Mononuclear cell (primary cell): ENCODE results near the gene MID1. TPM values are rescaled to one million over a fixed set of nuclear protein-coding genes. Genes with fewer than 3 reads are reported as not detected.

ENCODE experiments used
- H3K27me3 ChIP-seq: 2 replicates; pipeline ENCODE4 v1.6.0; 2011; ENCODE audit warnings: low read length, control low read depth; ENCODE audit not compliant: insufficient read depth
- H3K4me1 ChIP-seq: 2 replicates; pipeline ENCODE4 v1.5.1; 2011; ENCODE audit warnings: mild to moderate bottlenecking, low read length, control low read depth; ENCODE audit not compliant: insufficient read depth
- H3K4me3 ChIP-seq: 2 replicates; pipeline ENCODE4 v1.5.1; 2011; ENCODE audit warnings: mild to moderate bottlenecking, low read length, moderate library complexity
- H3K9me3 ChIP-seq: 2 replicates; pipeline ENCODE4 v1.5.1; 2011; ENCODE audit warnings: low read depth, mild to moderate bottlenecking, control low read depth, low read length
- total RNA-seq: library from RNA; depleted of rRNA; stranded (reverse); fragments of >200 nt; gene quantifications from one replicate; pipeline ENCODE4 v1.2.3, GENCODE V29; 2012

MID1 gene
- total RNA-seq, 1 donor: under 0.01 TPM

DNA sequence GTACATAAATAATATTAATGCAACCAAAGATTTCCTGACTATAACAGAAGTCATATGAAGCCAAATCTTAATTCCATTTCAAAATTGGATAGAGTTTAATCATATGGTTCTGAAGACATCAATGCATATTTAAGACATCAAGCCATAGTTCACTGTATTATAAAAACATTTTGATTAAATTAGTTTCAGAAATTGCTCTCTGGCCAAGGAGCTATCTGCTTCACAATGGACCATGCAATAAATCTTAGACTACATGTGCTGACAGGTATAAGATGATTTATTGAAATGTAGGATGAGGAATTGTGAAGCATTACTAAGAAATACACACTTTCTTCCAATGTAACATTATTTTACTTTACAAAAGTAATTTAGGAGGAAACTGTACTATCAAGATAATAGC is 81.6 kb downstream of the MID1 start:
- H3K27me3 ChIP-seq: no peaks in the 10 kb centered on the region
- H3K4me3 ChIP-seq: no peak overlapping the region
- H3K9me3 ChIP-seq: no peaks in the 10 kb centered on the region
- H3K4me1 ChIP-seq: no peaks in the 10 kb centered on the region

DNA sequence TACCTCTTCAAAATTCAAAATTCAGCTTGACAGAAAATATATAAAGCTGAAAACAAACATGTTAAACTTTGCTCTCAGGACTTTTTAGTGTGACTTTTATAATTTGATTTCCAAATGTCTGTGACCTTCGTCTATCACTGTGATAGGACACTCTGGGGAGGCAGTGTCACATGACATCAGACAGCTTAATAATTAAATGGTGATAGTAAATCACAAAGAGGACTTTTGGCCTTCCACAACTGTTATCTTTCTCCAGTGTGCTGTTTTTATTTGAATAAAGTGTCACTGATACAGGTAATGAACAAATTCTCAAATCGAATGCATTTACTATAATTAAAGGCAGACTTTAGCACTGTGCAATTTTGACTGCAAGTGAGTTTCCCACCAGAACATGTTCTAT is 83.1 kb downstream of the MID1 start:
- Histone ChIP-seq H3K4me1 (no peaks in the 10 kb centered on the region), H3K4me3 (no peak overlapping the region)

DNA sequence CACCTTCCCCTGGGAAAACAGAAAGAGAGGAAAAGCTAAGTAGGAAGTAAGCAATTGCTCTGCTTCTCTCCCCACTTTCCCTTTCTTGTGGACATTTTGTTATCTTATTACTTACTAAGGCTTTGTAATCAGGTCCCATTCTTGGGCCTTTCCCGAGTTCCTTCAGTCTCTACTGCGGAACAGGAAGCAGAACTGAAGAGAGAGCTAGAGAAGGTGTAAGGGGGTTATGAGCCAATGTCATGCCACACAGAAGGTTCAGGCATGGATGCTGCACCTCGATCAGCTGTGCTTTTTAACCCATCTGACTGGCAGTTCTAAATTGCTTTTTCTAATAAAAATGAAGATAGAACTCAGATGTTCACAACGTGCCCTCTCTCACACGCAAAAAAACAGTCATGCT is 83.6 kb downstream of the MID1 start:
- Histone ChIP-seq H3K9me3 (no peaks in the 10 kb centered on the region), H3K27me3 (no peaks in the 10 kb centered on the region), H3K4me1 (no peaks in the 10 kb centered on the region), H3K4me3 (no peak overlapping the region)

More for the DNA sequence above, 83.1 kb downstream of the MID1 start:
- no peaks in the 10 kb centered on the region for H3K9me3 ChIP-seq
- H3K27me3 ChIP-seq: no peaks in the 10 kb centered on the region

DNA sequence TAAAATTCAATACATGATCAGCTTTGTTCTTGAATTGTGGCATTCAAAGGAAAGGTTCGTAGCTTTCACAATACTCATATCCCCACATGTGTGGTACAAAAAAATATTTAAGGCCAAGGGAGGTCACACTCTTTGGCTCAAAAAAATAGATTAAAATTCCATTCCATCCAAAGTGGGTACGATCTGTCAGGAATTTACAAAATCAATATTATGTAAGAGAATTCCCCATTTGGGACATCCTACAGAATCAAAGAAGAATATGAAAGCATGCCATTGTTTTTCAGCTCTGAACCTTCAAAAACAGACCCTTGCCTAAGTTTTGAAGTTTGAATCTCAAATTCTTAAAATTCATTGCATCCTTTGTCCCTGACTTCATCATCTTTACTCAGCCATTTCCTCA is 85.8 kb downstream of the MID1 start:
- Histone ChIP-seq H3K4me3 (no peak overlapping the region), H3K27me3 (no peaks in the 10 kb centered on the region), H3K4me1 (no peaks in the 10 kb centered on the region), H3K9me3 (no peaks in the 10 kb centered on the region)

DNA sequence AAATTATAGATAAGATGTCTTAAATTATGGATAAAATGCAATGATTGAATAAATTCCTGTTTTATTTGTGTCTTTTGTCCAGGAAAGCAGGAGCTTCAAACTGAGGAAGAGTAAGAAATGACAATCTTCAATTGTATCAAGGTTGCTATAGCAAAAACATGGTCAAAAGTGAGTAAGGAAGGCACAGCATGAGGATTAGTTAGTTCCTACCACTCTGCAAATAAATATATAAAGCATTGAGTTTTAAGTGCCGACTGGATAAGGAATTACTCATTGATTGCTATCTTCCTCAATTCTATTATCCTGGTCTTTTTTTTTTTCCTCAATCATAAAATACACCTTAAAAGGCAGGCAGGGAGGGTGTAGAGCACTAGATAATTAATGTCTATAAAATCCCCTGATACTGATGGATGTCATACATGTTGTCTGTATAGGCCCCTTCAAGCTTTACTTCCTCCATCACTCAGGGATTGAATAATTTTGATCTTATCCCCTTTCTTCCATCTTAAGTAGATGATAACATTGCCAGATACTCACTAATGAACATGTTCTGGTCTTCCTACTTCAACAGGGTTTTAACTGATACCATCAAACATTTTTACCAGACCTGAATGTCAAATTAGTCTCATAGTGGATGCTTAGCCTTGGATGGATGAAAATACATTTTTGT is 86.6 kb downstream of the MID1 start:
- no peaks in the 10 kb centered on the region for H3K27me3 ChIP-seq
- H3K9me3 ChIP-seq: no peaks in the 10 kb centered on the region
- H3K4me1 ChIP-seq: no peaks in the 10 kb centered on the region
- no peak overlapping the region for H3K4me3 ChIP-seq

DNA sequence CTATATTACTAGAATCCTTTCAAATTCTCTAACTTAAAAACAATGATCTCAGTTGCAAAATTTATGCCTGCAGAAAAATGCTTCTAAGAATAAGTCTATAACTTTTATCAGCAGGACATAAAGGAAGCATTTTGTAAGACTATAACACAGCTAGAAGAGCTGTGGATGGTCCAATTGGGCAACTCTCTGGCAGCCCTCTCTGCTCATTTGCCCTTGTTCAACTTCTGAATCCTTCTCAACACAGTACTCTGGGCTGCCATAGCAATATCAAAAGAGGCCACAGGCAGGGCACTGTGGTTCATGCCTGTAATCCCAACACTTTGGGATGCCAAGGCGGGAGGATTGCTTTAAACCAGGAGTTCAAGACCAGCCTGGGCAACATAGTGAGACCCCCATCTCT is 88.5 kb downstream of the MID1 start:
- H3K9me3 ChIP-seq: no peaks in the 10 kb centered on the region
- H3K4me3 ChIP-seq: no peak overlapping the region
- no peaks in the 10 kb centered on the region for H3K27me3 ChIP-seq
- H3K4me1 ChIP-seq: no peaks in the 10 kb centered on the region

DNA sequence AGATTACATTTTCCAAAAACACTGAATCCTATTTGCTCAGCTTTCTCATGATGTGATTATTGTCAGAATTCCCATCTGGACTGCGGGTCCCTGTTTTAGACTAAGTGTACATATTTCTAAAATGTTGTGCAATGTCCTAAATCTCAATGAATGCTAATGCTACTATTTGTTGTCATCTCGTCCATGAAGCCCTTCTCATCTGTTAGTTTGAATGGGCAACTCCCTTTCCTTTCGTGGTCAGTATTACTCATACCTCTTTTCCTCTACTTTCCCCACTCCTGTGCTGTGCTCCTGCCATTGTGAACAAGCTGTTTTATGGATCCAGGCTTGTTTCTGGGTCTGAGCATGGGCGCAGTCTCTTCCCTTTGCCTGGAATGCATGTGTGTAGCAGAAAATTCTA is 91.0 kb downstream of the MID1 start:
- H3K4me1 ChIP-seq: no peaks in the 10 kb centered on the region
- no peak overlapping the region for H3K4me3 ChIP-seq
- H3K9me3 ChIP-seq: no peaks in the 10 kb centered on the region
- H3K27me3 ChIP-seq: no peaks in the 10 kb centered on the region

DNA sequence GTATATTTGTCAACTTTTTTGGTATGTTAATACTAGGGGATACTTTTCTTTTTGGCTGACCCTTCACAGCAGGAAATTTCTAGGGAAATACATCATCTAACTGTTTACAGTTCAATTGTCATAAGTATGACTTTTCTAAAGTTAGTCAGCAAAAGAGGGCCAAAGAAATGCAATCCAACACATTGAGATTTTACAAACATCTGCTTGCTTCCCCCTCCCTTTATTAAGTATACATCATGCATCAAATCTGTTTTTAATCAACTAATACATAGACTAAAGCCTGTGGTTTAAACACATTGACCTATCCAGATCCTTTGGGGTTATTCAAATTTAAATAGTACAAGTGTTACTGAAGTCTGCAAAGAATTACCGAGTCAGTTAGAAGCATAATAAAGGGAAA is 93.9 kb downstream of the MID1 start:
- H3K9me3 ChIP-seq: no peaks in the 10 kb centered on the region
- H3K4me3 ChIP-seq: no peak overlapping the region
- H3K4me1 ChIP-seq: no peaks in the 10 kb centered on the region
- H3K27me3 ChIP-seq: no peaks in the 10 kb centered on the region

DNA sequence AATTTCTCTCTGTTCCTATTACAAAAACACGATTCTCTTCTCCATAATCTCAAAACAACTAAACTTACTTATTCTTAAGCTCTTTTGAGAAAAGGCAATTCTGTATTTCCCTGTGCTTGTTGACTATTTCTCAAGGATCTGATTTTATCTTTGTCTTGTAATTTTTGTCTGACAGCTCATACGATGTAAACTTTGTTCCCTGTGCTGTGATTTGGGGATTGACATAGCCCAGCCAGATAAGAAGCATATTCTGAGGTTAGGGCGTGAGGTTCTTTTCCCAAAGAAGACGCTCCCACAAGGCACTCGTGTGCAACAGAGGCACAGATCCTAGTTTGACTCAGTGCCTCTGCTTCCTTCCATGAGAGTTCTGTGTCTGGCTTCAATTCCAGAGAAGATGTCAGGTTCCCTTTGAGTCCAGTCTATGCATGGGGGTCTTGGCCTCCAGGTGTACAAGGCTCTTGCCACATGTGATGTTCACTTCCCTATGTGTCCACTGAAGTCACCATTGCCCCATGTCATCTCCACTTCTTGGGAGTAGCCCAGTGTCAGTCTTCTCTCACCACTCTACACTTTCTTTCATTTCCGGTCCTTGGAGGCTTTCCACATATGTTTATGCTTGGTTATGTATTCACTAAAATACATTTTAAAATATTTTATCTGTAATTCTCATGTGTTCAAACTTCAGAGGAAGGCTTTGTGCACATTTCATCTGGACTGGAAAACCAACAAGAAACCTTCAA is 94.8 kb downstream of the MID1 start:
- H3K4me1 ChIP-seq: no peaks in the 10 kb centered on the region
- H3K9me3 ChIP-seq: no peaks in the 10 kb centered on the region
- H3K4me3 ChIP-seq: no peak overlapping the region
- H3K27me3 ChIP-seq: no peaks in the 10 kb centered on the region

DNA sequence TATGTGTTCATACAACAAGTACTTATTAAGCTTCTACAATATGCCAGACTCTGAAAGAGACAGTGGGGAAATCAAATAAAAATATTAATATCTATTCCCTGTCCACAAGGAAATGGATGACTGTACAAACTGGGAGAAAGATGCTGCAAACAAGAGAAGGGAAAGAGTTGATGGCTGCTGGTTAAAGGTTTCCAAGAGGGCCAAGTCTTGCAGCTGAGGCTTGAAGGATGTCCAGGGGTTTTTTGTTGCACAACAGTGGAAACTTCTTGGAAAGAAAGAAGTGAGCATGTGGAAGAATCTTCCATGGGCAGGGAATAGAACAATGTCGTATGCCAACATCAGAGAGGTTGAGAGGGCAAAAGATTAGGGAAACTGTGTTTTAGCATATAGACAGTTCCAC is 95.8 kb downstream of the MID1 start:
- Histone ChIP-seq H3K9me3 (no peaks in the 10 kb centered on the region), H3K4me3 (no peak overlapping the region), H3K27me3 (no peaks in the 10 kb centered on the region), H3K4me1 (no peaks in the 10 kb centered on the region)

DNA sequence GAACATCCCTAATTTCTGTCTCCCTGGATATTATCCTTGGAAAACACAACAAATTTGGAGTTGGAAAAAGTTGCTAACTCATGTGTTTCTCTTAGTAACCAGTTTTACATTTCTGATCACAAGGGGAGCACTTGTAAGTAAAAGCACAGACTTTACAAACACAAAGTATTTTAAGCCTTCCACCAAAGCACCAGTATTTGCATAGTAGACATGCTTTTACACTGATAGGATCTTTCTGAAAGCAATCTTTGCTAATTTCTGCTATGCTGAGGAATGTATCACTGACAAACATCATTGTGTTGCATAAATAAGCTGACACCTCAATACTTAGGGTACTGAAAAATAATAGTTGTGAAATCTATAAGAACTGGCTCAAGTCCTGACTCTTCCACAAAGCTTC is 100.6 kb downstream of the MID1 start:
- H3K9me3 ChIP-seq: no peaks in the 10 kb centered on the region
- H3K27me3 ChIP-seq: no peaks in the 10 kb centered on the region
- no peak overlapping the region for H3K4me3 ChIP-seq
- H3K4me1 ChIP-seq: no peaks in the 10 kb centered on the region

DNA sequence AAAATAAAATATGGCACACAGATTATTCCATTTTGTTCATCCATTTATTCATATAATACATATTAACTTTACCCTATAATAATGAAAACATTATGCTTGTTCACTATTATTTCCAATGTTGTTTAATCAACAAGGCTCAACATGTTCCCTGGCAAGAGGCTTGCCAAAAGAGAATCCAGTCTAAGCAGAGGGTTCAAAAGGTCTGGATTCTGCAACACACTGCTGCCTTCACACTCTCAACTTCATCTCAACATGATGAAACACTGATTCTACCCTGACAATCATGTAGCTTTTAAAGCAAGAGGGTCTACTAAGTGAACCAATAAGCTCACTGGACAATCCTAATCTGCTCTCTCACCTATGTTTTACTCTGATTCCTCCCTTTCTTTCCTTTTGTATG is 101.1 kb downstream of the MID1 start:
- H3K4me1 ChIP-seq: no peaks in the 10 kb centered on the region
- H3K4me3 ChIP-seq: no peak overlapping the region
- no peaks in the 10 kb centered on the region for H3K27me3 ChIP-seq
- H3K9me3 ChIP-seq: no peaks in the 10 kb centered on the region

DNA sequence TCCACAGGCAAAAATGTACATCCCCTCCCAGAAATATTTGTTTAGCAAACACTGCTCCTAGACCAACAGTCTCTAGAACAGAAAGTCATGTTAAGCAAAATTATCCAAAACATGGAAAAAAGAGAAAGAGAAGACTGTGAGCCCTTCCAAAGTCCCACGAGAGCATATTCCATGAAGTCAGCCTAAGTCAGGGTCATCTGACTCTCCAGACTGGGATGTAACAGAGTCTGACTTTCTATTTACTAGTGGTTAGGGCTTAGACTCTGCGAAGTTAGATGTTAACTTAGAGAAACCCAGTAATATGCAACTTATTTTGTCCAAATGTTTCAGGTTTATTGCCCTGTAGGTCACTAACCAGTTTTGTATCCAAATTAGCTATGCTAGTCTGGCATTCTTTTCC is 102.3 kb downstream of the MID1 start:
- no peak overlapping the region for H3K4me3 ChIP-seq
- H3K27me3 ChIP-seq: no peaks in the 10 kb centered on the region

DNA sequence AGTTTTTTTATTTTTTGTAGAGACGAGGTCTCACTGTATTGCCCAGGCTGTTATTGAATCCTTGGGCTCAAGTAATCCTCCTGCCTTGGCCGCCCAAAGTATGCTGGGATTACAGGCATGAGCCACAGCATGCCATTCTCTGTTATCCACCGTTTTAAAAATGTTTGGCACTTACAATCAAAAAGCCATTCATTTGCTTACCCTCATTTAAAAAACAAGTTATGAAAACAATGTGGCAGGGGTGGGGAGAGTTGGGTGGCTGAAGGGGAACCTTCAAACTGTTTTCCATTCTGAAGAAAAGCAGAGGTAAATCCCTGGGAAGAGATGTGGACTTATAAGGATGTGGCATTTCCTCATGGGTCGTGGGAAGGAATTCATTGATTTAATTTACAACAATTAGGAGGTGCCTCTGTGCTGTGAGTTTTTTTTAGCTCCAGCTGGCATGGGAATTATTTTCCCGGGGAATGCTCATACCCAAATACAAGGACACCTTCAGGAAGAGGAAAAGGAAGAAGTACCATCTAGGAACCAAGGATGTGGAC is 103.5 kb downstream of the MID1 start:
- Histone ChIP-seq H3K4me1 (no peaks in the 10 kb centered on the region), H3K4me3 (no peak overlapping the region), H3K27me3 (no peaks in the 10 kb centered on the region), H3K9me3 (no peaks in the 10 kb centered on the region)

More for the DNA sequence above, 102.3 kb downstream of the MID1 start:
- Histone ChIP-seq H3K9me3 (no peaks in the 10 kb centered on the region), H3K4me1 (no peaks in the 10 kb centered on the region)

DNA sequence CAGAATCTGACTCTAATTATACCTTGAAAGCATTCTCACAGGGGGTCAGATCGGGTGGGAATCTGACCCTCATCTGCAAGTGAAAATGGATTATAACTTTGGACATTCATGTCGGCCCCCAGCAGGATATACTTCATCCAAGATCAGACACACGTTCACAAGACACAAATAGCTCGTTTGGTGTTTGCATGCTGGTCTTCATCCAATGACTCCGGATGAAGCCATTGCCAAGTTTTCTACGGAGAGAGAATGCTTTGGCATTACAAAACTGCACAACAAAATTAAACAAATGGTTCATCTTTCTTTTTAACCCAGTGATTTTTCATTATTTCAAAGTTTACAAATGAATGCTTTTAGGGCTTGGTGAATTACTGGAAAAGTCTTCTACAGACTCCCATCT is 105.5 kb downstream of the MID1 start:
- Histone ChIP-seq H3K9me3 (no peaks in the 10 kb centered on the region), H3K27me3 (no peaks in the 10 kb centered on the region), H3K4me3 (no peak overlapping the region), H3K4me1 (no peaks in the 10 kb centered on the region)

DNA sequence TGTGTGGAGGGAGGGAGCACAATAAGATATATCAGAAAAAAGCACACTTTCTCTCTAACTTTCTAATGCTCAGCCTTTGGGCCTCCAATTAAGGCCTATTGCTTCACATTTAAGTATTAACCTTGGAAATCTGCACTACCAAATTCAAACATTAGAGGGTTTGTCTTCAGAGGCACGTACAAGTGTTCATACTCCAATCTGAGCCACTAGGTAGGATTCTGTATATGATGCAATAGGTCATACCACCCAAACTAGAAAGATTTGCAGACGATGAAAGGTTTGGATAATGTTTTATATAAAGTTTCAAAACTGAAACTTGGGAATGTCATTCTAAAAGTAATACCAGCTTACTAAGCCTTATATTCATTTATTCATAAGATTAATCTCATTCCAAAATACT is 106.4 kb downstream of the MID1 start:
- Histone ChIP-seq H3K9me3 (no peaks in the 10 kb centered on the region), H3K4me1 (no peaks in the 10 kb centered on the region), H3K4me3 (no peak overlapping the region), H3K27me3 (no peaks in the 10 kb centered on the region)
